ENCODE measurements around the gene POLR1A. TPM values are rescaled to one million over a fixed set of nuclear protein-coding genes. Genes with fewer than 3 reads are reported as not detected.

The POLR1A gene
- total and polyA plus RNA-seq, 2 donors (not counting 1 experiment from before 2014, with no cell fraction given): 3.4 to 36.8 TPM

GRCh38 chr2:86035883-86036668 lies 69.6 kb downstream of the POLR1A start:
- H3K4me2 ChIP-seq (replicated peaks; ENCODE audit: low read depth, low read length, poor library complexity, severe bottlenecking): peak overlapping the region; percentile 83
- H3K9ac ChIP-seq (ENCODE audit: low read length): peak overlapping the region; percentile 62
- Mint-ChIP-seq H3K27ac (peak overlapping the region; percentile 100), H3K4me1 (peaks cover 66% of the 10 kb centered on the region), H3K4me3 (peak overlapping the region; percentile 87), H3K9me3 (ENCODE audit: insufficient read depth) (no peaks in the 10 kb centered on the region), H3K27me3 (no peaks in the 10 kb centered on the region)
- CTCF ChIA-PET: interaction anchor here (0.7 to 9.6 kb wide), 30 partner anchors 9 to 224 kb away, joined by 3 to 171 read pairs (median 6); partner anchors contain the start of genes POLR1A, PTCD3 and ST3GAL5
- peaks cover 0 to 40% of the 10 kb centered on the region in 2 experiments for H3K36me3 ChIP-seq (replicated peaks in 1 of 2; ENCODE audit: control extremely low read depth in 1 of 2, control insufficient read depth in 1 of 2, extremely low read depth in 1 of 2, insufficient read depth in 2 of 2, low read length in 1 of 2)
- peaks cover 54 to 63% of the 10 kb centered on the region in 2 donors for H3K4me1 ChIP-seq (ENCODE audit: control insufficient read depth in 2 of 2, insufficient read depth in 2 of 2, low read length in 2 of 2)
- ATAC-seq (ENCODE audit: low read depth) (peak; percentile 71), DNase-seq (peak; percentile 93)
- POLR2A ChIA-PET: interaction anchor here (0.7 to 3.9 kb wide), 12 partner anchors 11 to 209 kb away, joined by 3 to 45 read pairs (median 10); partner anchors contain the start of genes POLR1A, PTCD3 and ST3GAL5
- peak overlapping the region; percentile 16 to 64 (median 36) for H3K4me3 ChIP-seq (ENCODE audit: control extremely low read depth in 1 of 5, extremely low read depth in 1 of 5, insufficient read depth in 1 of 5, low read depth in 2 of 5, low read length in 4 of 5)
- peak overlapping the region; percentile 70 for H2AFZ ChIP-seq (ENCODE audit: insufficient read depth, low read depth, low read length, poor library complexity, severe bottlenecking)
- TF ChIP-seq EZH2 (IDR thresholded peaks at IDR 0.05; ENCODE audit: borderline replicate concordance, insufficient read depth, low read depth, low read length, poor library complexity, severe bottlenecking) (no peak), CTCF (IDR thresholded peaks at IDR 0.05) (peak; percentile 63)
- H4K20me1 ChIP-seq (ENCODE audit: control insufficient read depth, insufficient read depth, low read length, poor library complexity, severe bottlenecking): no peaks in the 10 kb centered on the region
- intact Hi-C loops (cut with micrococcal nuclease): loop anchor here (1.0 to 10.0 kb wide), 9 partner anchors 19 to 209 kb away; partner anchors contain the start of gene PTCD3
- WGBS (ENCODE audit: insufficient coverage): 3% methylated on average over 8 of the region's 10 CpGs
- no peaks in the 10 kb centered on the region for H3K9me3 ChIP-seq (ENCODE audit: control extremely low read depth in 1 of 3, control insufficient read depth in 2 of 3, insufficient read depth in 1 of 3, low read length in 2 of 3)
- peaks cover 17% of the 10 kb centered on the region for H3K79me2 ChIP-seq (ENCODE audit: control insufficient read depth, insufficient read depth, low read length)
- H3K27ac ChIP-seq (ENCODE audit: low read length in 2 of 2): peak overlapping the region; percentile 98 to 99
- no peaks in the 10 kb centered on the region for H3K27me3 ChIP-seq (replicated peaks in 1 of 4; ENCODE audit: control extremely low read depth in 1 of 4, control insufficient read depth in 3 of 4, insufficient read depth in 4 of 4, low read length in 3 of 4)
